SU-DHL-6 (cell line): ENCODE data around the gene RNF212.

ENCODE experiments used
- H2AFZ ChIP-seq: fragments of 200-600 bp; sonication (generic); 2 replicates; pipeline ENCODE4 v1.6.1; 2014; ENCODE audit warnings: low read depth, mild to moderate bottlenecking, moderate library complexity, mixed read lengths, antibody characterized with exemption, low read length; ENCODE audit not compliant: severe bottlenecking
- H3F3A ChIP-seq: fragments of 200-600 bp; shearing (Covaris generic); 2 replicates; pipeline ENCODE4 v1.6.0; 2016; ENCODE audit warnings: antibody characterized with exemption, mild to moderate bottlenecking; ENCODE audit not compliant: insufficient read depth
- H3K27ac ChIP-seq: fragments of 200-600 bp; sonication (generic); 2 replicates; pipeline ENCODE4 v1.5.1; 2016; ENCODE audit warnings: low read depth, mild to moderate bottlenecking, low read length, moderate library complexity, mixed read lengths
- H3K27me3 ChIP-seq: fragments of 200-600 bp; sonication (generic), shearing (Covaris generic); 2 replicates; pipeline ENCODE4 v1.6.0; 2014; ENCODE audit warnings: mild to moderate bottlenecking, low read length
- H3K36me3 ChIP-seq: fragments of 200-600 bp; sonication (generic); 2 replicates; pipeline ENCODE4 v1.6.1; 2014; ENCODE audit warnings: mild to moderate bottlenecking, low read length, mixed read lengths
- H3K4me2 ChIP-seq: fragments of 300-600, 200-600 bp; shearing (Covaris generic), sonication (generic); 2 replicates; pipeline ENCODE4 v1.6.0; 2014; ENCODE audit warnings: low read length, low read depth, mild to moderate bottlenecking; ENCODE audit not compliant: poor library complexity, severe bottlenecking
- H3K4me3 ChIP-seq: fragments of 200-600 bp; sonication (generic); 2 replicates; pipeline ENCODE4 v1.5.1; 2014; ENCODE audit warnings: antibody characterized with exemption, low read length, mild to moderate bottlenecking, mixed read lengths; ENCODE audit not compliant: insufficient read depth, poor library complexity, severe bottlenecking
- H3K79me2 ChIP-seq: fragments of 200-600 bp; sonication (generic); 2 replicates; pipeline ENCODE4 v1.6.1; 2014; ENCODE audit warnings: mild to moderate bottlenecking, low read length, moderate library complexity; ENCODE audit not compliant: insufficient read depth
- H3K9ac ChIP-seq: fragments of 200-600 bp; sonication (generic); 2 replicates; pipeline ENCODE4 v1.7.0; 2014; ENCODE audit warnings: mild to moderate bottlenecking, low read length
- H3K9me2 ChIP-seq: fragments of 200-600 bp; sonication (generic); replicated peaks from 2 replicates; pipeline ENCODE4 v1.6.1; 2014; ENCODE audit warnings: low read length; ENCODE audit not compliant: insufficient read depth
- H3K9me3 ChIP-seq: fragments of 200-600 bp; sonication (generic); 2 replicates; pipeline ENCODE4 v1.6.1; 2014; ENCODE audit warnings: low read length, mixed read lengths; ENCODE audit not compliant: insufficient read depth
- H4K20me1 ChIP-seq: fragments of 200-600 bp; sonication (generic); 2 replicates; pipeline ENCODE4 v1.6.1; 2014; ENCODE audit warnings: low read depth, mild to moderate bottlenecking, antibody characterized with exemption, low read length, moderate library complexity, mixed read lengths
- EZH2phosphoT487 ChIP-seq: fragments of 200-600 bp; sonication (generic), shearing (Covaris generic); conservative IDR thresholded peaks from 2 replicates; pipeline ENCODE4 v1.6.1; 2018; ENCODE audit warnings: mild to moderate bottlenecking, antibody characterized with exemption, low read length, moderate library complexity, mixed read lengths
- TF ChIP-seq, protein P1 (sequence below): fragments of 200-600 bp; sonication (generic); IDR thresholded peaks from one replicate; pipeline ENCODE4 v1.5.1; 2017; ENCODE audit warnings: antibody characterized with exemption, mild to moderate bottlenecking, low read length, moderate library complexity; ENCODE audit not compliant: insufficient read depth, poor library complexity, severe bottlenecking

The RNF212 gene

GRCh38 chr4:1092026-1092982, 21.1 kb downstream of the RNF212 start:
- Histone ChIP-seq H3K4me2 (no peak overlapping the region), H3K9ac (no peak overlapping the region), H3F3A (no peaks in the 10 kb centered on the region), H2AFZ (no peak overlapping the region), H3K4me3 (no peak overlapping the region), H3K27me3 (no peaks in the 10 kb centered on the region), H3K9me3 (peaks cover 11% of the 10 kb centered on the region; the same call in 1 of the 2 replicates), H4K20me1 (no peaks in the 10 kb centered on the region), H3K27ac (no peak overlapping the region), H3K36me3 (no peaks in the 10 kb centered on the region), H3K9me2 (no peaks in the 10 kb centered on the region), H3K79me2 (no peaks in the 10 kb centered on the region)
- TF ChIP-seq, protein P1, sequence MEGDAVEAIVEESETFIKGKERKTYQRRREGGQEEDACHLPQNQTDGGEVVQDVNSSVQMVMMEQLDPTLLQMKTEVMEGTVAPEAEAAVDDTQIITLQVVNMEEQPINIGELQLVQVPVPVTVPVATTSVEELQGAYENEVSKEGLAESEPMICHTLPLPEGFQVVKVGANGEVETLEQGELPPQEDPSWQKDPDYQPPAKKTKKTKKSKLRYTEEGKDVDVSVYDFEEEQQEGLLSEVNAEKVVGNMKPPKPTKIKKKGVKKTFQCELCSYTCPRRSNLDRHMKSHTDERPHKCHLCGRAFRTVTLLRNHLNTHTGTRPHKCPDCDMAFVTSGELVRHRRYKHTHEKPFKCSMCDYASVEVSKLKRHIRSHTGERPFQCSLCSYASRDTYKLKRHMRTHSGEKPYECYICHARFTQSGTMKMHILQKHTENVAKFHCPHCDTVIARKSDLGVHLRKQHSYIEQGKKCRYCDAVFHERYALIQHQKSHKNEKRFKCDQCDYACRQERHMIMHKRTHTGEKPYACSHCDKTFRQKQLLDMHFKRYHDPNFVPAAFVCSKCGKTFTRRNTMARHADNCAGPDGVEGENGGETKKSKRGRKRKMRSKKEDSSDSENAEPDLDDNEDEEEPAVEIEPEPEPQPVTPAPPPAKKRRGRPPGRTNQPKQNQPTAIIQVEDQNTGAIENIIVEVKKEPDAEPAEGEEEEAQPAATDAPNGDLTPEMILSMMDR: no peak
- no peak for TF ChIP-seq EZH2phosphoT487

- no peak overlapping the region for H3K9ac ChIP-seq
- H3K27me3 ChIP-seq: no peaks in the 10 kb centered on the region
- no peaks in the 10 kb centered on the region for H3K36me3 ChIP-seq
- TF ChIP-seq, protein P1: no peak
- TF ChIP-seq EZH2phosphoT487: no peak
- H3K9me2 ChIP-seq: no peaks in the 10 kb centered on the region
- H3K4me2 ChIP-seq: no peak overlapping the region
- H3K79me2 ChIP-seq: no peaks in the 10 kb centered on the region
- H4K20me1 ChIP-seq: no peaks in the 10 kb centered on the region
- H2AFZ ChIP-seq: no peak overlapping the region
- no peak overlapping the region for H3K4me3 ChIP-seq
- no peaks in the 10 kb centered on the region for H3F3A ChIP-seq
- peaks cover 11% of the 10 kb centered on the region; the same call in 1 of the 2 replicates for H3K9me3 ChIP-seq
- H3K27ac ChIP-seq: no peak overlapping the region
Observed at GRCh38 chr4:1091561-1091995, 21.8 kb downstream of the RNF212 start.

GRCh38 chr4:1090465-1091440, 22.6 kb downstream of the RNF212 start:
- TF ChIP-seq, protein P1: no peak
- TF ChIP-seq EZH2phosphoT487: no peak

More at GRCh38 chr4:1090465-1091440, 22.6 kb downstream of the RNF212 start:
- H3K4me2 ChIP-seq: no peak overlapping the region
- peaks cover 11% of the 10 kb centered on the region; the same call in 1 of the 2 replicates for H3K9me3 ChIP-seq
- no peaks in the 10 kb centered on the region for H3K27me3 ChIP-seq
- no peaks in the 10 kb centered on the region for H3K79me2 ChIP-seq
- no peak overlapping the region for H3K9ac ChIP-seq
- no peaks in the 10 kb centered on the region for H4K20me1 ChIP-seq
- H3F3A ChIP-seq: no peaks in the 10 kb centered on the region
- no peaks in the 10 kb centered on the region for H3K36me3 ChIP-seq
- no peak overlapping the region for H3K4me3 ChIP-seq
- no peak overlapping the region for H2AFZ ChIP-seq
- no peaks in the 10 kb centered on the region for H3K9me2 ChIP-seq
- no peak overlapping the region for H3K27ac ChIP-seq
